ENCODE data around the gene USP38.
"Not testable (repeated sequence)": the region's sequence is repeated elsewhere in the genome, so short reads cannot be mapped to it uniquely, and the experiment has no call there.

USP38 gene

GRCh38 chr4:143215873-143216272 is 31.2 kb downstream of the USP38 start:
- DNase-seq = no peak

GRCh38 chr4:143224255-143224654 is 39.5 kb downstream of the USP38 start:
- DNase-seq = no peak

- DNase-seq = no peak
These were observed 40.5 kb downstream of the USP38 start for GRCh38 chr4:143225167-143225566.

- DNase-seq = no peak
These were observed 46.0 kb downstream of the USP38 start for GRCh38 chr4:143230683-143231082.

- no peak for DNase-seq
These were observed 47.6 kb downstream of the USP38 start for GRCh38 chr4:143232277-143232676.

GRCh38 chr4:143234153-143234552 is 49.4 kb downstream of the USP38 start:
- DNase-seq = no peak

- not testable (repeated sequence) for DNase-seq
These were observed 52.5 kb downstream of the USP38 start for GRCh38 chr4:143237195-143237594.

- DNase-seq = peak; percentile 16
These were observed 56.4 kb downstream of the USP38 start for GRCh38 chr4:143240939-143241679.

GRCh38 chr4:143241892-143242291 is 57.2 kb downstream of the USP38 start:
- no peak for DNase-seq

- no peak for DNase-seq
These were observed 58.3 kb downstream of the USP38 start for GRCh38 chr4:143243041-143243440.

- DNase-seq = no peak
These were observed 62.3 kb downstream of the USP38 start for GRCh38 chr4:143246977-143247376.

GRCh38 chr4:143247866-143248265 is 63.1 kb downstream of the USP38 start:
- DNase-seq = no peak

- no peak for DNase-seq
These were observed 64.1 kb downstream of the USP38 start for GRCh38 chr4:143248827-143249226.

- no peak for DNase-seq
These were observed 65.9 kb downstream of the USP38 start for GRCh38 chr4:143250617-143251016.

- no peak for DNase-seq
These were observed 66.6 kb downstream of the USP38 start for GRCh38 chr4:143251348-143251747.

GRCh38 chr4:143251779-143252178 is 67.1 kb downstream of the USP38 start:
- DNase-seq = no peak

GRCh38 chr4:143252478-143252877 is 67.8 kb downstream of the USP38 start:
- DNase-seq = no peak

GRCh38 chr4:143253166-143253565 is 68.4 kb downstream of the USP38 start:
- DNase-seq = no peak

- DNase-seq = no peak
These were observed 69.9 kb downstream of the USP38 start for GRCh38 chr4:143254491-143255226.

- DNase-seq = no peak
These were observed 71.7 kb downstream of the USP38 start for GRCh38 chr4:143256456-143256855.

- no peak for DNase-seq
These were observed 72.6 kb downstream of the USP38 start for GRCh38 chr4:143257356-143257755.

GRCh38 chr4:143260750-143261149 is 76.0 kb downstream of the USP38 start:
- no peak for DNase-seq

GRCh38 chr4:143262838-143263237 is 78.1 kb downstream of the USP38 start:
- no peak for DNase-seq

- not testable (repeated sequence) for DNase-seq
These were observed 83.0 kb downstream of the USP38 start for GRCh38 chr4:143267690-143268089.
